NCI-H187 (cell line): ENCODE results near the gene ZNF521.

Source experiments
- DNase-seq, 2 experiments: peaks; one replicate each; lab custom pipeline; 2025; lab: John Stamatoyannopoulos, UW

Gene ZNF521

DNA sequence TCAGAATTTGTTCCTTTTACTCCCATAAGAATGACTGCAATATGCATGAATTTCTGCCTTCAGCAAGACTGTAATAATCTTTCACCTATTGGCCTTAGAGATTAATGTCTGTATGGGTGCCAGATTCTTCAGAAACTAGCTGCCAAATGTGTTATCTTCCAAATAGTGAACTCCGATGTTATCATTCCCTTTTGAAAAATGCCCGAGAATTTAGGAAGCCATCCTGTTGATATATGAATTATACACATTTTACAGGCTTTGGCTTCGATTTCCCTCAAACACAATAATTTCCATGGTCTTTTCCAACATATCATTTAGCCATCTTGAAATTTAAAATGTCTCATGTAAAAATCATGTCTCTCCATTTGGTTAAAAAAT lies 101.5 kb downstream of the ZNF521 start:
- DNase-seq, result no peak

DNA sequence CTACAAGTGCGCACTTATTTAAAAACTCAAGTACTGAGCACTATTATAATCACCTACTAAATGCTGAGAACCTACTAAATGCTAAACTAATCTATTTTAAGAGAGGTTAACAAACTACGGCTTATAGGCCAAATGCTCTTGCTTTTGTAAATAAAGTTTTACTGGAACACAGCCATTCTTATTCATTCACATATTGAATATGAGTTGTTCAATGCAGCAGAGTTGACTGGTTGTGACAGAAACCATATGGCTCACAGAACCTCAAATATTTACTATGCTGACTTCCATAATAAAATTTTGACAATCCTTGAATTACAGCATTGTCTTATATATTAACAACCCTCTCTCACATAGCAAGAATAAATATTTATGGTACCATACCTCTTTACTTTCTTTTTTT lies 103.2 kb downstream of the ZNF521 start:
- no peak for DNase-seq

DNA sequence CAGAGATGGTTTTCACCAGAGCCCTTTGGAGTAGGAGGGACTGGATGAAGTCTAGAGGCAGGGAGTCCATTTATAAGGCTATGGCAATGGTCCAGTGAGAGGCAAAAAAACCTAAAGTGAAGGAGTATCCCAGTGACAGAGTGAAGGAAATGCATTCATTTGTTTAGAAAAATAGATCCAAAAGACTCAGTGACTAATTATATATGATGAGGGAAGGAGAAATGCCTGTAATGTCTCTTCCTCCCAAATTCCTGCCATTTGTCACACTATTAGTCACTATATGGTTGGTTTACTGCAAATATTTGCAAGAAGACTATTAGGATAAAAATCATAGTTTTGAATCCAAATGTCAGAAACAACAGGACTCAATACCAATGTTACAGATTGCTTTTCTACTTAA lies 104.2 kb downstream of the ZNF521 start:
- no peak for DNase-seq

DNA sequence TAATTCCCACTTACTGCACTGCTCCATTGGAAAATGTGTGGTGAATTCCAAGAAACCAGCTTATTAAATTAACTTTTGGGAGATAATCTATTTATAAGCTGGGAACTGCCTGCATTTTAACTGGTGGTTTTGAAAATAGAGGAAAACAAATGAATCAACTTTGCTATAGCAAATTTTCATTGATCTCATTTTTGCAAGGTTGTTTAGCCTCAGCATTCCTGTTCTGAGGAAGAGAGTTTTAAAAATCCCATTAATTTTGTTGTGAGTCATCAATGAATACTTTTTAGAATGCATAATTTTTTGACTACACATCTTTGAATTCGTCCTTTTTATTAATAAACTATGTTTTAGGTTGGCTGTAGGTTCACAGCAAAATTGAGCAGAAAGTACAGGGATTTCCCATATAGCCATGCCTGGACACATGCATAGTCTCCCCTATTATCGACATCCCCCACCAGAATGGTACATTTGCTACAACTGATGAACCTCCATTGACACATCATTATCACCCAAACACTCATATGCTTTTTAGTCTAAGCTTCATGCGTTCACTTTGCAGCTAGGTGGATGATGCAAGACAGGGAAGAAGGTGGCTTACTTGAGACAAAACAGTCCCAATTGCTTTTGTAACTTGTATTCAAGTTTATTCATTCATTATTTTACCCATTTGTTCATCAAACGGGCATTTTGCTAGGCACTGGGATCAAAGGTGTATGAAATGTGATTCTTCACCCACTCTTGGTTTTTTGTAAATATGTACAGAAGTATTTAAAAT lies 106.9 kb downstream of the ZNF521 start:
- no peak for DNase-seq

DNA sequence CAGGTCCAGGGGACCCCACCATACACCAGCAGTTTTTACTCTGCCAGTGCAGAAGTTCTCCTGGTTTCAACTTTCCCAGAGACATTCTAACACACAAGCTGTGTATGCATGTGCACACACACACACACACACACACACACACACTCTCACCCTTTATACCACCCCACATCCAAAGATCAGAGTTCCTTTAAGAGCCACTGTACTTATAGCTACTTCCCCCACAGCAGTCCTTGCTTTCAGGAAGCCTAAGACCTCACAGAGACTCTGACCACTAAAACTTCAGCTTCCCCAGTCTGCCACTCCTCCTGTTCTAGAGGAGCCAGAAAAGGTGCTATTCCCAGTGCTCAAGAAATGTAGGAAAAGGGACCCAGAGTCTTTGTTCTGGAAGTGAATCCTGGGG lies 107.8 kb downstream of the ZNF521 start:
- no peak for DNase-seq

DNA sequence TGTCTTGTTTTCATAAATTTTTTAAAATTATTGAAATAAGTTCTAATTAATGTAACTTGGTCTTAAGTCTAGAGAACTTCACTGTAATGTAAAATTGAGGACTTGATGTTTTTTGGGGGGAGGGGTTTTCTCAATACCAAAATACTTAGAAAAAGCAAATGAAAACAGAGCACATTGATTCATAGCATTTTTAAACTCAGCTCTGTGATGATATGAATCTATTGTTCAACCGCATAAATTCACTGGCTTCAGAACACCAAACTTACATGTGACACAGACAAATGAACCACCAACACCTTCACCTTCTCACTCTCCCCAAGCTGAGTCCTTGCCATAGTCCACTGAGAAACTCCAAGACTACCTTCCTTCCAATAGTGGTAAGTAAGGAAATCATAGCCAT lies 108.2 kb downstream of the ZNF521 start:
- no peak for DNase-seq

DNA sequence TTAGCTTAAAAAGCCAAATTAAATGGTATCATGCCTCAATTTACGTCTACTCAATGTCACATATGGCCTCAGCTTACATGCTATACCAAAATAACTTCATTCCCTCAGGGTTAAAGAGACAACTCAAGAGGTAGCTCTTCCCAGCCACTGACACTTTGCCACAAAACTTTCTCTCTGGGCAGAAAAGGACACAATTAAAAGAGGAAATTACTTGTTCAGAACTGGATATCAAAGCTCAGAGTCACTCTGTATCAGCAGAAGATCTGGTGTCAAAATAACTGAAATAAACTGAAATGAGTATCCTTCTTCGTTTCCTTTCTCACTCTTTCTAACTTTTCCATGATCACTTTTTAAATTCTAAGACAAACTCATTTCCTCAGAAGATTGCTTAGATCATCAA lies 108.7 kb downstream of the ZNF521 start:
- DNase-seq, result no peak

DNA sequence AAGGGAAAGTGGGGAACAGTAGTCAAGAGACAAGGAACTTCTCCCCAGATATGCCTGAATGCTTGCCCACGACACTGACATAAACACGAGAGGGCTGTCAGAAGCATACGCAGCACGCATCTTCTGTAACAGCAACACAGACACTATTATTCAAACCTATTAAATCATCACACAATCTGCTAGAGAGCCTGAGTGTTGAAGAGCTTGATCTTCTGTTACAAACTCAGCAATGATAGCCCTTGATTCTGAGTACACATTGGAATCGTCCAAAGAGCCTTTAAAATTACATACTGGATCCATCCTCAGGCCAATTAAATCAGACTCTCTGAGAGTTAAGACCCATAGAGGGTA lies 111.6 kb downstream of the ZNF521 start:
- no peak for DNase-seq

DNA sequence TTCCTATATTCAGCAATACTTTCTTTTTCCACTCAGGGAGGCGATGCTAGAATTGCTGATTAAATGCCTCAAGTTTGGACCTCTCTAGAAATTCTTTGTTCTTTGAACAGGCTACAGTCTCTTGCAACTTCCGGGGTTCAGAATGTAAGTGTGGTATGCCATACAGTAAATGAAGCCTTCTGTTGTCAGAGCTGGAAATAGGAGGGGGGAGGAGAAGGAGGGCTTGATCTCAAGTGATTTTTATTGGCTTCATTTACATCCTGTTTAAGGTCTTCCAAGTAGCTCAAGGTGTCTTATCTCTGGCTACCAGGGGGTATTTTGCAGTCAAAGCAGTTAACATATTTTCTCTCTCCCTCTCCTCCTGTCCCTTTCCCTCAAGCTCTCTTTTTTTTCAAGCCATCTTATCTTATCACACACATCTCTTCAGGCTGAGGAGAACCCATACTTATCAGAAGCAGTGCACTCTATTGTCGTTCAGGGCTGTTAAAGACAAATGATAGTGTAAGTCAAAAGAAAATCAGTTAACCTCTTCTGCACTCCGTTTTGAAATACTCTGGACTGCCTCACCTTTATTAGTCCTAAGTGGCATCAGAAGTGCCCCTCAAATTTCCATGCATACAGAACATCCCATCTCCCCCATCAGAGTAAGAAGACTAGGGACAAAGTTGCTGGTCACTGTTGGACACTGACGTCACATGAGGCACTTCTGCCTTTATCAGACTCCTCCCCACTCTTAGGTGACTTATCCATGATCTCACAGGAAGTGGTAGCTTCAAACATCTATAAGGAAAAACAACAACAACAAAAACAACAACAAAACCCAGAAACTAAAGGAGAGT lies 112.2 kb downstream of the ZNF521 start:
- DNase-seq, result no peak

DNA sequence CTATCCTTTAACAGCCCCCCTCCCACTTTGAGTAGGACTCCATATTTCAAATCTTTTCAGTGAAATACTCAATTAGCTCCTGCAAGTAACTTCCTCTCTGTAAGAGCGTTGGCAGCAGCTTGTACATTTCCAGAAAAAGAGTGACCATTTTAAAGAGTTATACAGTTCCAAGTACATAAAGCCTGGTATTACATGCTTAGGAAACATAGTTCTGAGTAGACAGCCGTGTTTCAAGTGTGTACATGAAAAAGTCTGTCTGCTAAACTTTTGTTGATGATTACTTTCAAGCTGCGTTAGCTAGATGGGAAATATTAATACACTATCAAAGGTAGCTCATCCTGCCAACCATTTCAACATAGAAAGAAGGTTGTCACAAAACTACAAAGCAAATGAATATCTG lies 112.8 kb downstream of the ZNF521 start:
- no peak for DNase-seq

DNA sequence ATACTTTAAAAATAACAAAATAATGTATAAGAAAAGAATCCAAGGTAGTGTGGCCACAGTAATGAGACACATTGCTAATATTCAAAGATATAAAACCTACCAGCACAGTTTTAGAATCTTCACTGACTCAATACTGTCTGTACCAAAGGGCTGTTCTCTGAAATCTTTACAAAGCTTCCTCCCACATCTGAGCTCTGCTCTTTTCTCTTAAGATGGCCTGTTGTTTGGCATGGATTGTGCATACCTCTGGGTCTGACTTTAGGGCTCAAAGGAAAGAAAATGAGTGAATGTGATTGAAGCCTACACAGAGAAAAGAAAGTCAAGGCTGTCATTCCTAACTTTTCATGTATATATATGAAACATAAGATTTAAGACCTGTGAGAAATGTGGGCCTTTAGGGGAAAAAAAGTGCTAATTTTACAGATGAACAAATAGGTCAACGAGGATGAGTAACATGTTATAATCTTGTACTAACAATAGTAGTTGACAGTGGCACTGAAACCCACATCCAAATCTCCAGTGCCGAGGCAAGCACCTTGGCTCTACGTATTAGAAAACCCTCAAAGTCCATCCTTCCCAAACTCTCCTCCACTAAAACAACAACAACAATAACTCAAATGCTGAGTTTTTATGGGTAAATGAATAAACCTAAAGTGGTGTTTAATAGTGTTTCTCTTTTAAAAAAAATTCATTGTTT lies 114.2 kb downstream of the ZNF521 start:
- no peak for DNase-seq

DNA sequence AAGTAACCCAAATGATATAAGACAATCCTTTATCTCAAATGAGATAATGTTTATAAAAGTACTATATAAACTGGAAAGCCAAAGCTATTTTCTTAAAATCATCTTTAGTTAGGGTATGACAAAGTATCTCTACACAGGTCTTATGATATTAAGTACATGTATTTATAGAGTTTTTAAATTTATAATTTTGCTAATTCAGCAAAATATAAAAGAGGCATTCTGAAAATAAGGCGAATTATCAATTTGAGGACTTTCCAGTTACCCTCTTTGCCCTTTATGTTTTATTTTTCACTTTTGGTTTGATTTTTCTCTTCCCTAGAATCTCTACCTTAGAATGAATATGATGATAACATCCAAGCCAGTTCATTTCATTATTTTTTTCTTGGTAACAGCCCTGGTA lies 115.2 kb downstream of the ZNF521 start:
- DNase-seq, result no peak

DNA sequence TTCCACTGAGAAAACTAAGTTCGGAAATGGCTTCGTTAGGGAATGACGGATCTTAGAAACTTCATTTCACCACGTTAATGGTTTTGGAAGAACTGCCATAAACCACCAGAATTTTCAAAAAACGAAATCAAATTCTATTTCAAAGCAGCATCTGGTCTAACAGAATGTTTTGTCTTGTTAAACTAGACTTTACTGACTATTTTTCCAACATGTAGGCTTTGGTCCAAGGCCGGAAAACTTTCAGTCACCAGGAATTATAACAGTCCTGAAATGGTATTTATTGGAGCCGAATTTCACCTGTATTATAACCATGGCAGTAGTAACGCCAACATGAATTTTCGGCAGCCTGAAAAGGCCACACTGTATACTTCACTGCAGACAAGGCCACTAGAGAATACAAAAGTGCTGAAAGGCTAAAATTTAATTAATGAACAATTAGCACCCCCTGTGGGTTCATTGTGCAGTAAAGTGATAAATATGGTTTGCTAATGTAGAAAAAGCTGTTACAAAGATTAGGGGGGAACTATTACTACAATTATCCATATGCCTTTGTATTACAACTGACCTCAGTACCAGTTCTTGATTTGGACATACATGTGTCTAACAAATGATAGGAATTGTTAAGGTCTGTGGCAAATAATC lies 116.4 kb downstream of the ZNF521 start:
- DNase-seq, result no peak

DNA sequence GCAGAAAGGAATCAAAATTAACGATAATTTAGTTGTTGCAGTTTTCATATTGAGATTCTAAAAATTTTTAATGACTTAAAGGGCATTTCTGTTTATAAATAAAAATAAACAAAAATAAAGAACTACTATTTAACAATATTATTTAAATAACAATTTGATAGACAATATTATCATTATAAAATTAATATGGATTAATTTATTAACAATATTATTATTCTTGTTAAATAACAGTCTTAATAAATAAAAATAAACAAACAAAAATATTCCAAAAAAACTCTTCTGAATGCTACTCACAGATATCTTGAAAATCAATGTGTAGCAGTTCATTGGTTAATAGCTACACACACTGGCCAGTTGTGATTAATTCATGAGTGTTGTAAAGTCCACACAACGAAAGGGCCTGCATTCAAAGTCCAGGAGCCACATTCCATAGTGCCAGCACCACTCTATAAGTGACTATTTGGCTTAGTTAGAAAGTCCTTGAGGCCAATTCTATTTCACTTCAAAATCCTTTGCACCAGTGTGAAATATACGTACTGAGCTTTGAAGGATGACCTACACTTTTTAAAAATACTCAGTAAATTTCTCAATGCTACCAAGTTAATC lies 117.1 kb downstream of the ZNF521 start:
- DNase-seq, result no peak

DNA sequence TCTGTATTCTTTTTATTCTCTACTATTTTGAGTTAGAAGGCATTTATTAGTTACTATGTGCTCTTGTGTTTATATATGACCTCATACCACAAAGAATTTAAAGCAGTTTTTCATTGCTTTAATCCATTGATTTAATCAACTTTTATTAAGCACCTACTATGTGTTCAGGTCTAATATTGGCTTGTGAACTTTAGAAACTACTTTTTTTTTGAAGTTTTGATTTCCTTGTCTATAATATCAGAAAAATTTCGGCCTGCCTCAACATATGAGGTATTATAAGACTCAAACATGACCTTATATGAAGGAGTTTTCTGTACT lies 117.7 kb downstream of the ZNF521 start:
- no peak for DNase-seq

DNA sequence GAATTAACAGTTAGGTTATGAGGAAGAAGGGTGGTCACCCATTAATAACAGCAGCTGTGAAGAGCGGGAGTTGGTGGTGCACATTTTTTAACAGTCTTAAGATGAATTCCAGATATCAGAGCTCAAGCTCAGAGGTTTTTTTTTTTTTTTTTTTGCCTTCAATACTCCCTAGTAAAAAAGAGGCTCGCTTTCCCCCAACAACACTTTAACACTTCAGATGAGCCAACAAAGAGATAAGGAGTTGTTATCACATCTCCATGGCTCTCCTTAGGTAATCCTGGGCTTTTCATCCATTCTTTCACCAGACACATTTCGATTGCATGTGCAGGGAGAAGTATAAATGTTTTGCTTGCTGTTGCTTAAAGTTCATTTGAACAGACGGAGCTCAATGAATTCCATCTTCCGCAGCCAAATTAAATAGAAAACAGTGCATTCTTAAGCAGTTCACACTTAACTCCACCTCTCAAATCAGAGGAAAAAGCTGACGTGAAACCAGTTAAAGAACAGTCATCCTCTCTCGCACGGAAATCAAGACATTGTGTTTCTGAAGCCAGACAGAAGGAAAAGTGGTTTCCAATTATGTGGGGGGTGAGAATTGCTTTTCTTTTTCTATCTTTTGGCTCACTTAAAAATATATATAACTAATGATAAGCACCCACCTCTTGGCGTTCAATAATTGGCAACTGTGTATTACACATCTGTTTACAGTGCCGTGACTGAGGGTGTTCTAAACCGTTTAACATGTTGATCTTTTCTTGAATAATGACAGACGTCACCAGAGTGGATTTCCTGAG lies 118.2 kb downstream of the ZNF521 start:
- no peak for DNase-seq

DNA sequence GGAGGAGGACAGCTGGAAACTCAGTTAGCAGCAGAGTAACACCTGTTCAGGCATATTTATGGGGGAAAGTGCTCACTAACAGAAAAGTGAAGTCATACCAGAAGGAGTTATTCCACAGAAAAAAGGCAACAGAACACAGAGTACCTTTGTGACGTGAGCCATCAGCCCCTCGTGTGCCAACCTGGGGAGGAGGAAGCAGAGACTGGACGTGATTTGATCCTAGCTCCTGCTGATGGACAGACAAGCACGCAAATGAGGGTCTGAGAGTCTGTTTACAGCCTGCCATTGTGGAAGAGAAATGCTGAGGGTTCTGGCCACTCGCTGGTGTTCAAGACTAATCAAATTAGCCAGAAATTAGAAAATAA lies 120.7 kb downstream of the ZNF521 start:
- no peak for DNase-seq

DNA sequence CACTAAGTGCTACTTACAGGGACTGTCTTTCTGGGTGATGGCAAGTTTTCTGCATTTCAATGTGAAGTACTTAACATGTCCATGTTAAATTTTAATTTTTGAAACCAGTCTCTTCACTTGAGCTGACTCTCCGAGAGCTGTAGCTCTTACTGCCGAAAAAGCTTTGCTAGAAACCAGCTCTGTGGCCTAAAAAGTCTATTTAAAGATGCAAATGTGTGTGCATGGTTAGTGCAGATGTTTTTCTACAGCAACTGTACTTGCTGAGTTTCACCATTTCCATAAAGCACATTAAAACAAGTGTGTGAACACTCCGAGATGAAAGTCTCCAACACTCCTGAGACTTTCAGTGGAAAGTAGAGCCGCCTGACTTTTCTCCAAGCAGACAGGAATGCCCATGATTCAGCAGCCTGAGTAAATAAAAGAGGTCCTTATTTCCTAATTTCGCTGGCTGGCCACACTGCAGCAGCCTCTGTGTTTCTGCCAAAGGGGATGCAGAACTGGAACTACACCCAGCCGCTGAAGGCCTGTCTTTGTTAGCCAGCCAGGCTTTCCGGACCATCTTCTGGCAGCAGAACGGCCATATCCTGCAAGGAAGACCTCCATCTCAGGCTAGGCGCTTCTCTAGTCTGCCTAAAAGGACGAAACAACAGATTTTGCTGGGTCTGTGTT lies 121.2 kb downstream of the ZNF521 start:
- no peak for DNase-seq

DNA sequence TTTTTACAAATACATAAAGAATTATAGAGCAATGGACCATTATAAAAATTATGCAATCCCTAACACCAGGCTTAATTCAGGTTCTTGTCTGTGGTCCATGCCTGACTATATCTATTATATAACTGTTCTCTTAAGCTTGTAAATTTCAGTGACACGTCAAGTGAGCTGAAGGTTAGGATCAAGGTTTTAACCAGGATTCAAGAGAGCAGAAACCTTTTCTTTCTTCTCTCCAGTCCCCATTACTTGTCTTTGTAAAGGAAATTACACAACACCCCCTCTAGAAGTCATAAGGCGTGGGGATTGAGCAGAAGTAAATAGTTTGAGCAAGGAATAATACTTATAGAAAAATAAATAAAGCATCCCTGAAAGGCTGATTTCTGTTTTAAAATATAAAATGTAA lies 122.0 kb downstream of the ZNF521 start:
- DNase-seq, result no peak

DNA sequence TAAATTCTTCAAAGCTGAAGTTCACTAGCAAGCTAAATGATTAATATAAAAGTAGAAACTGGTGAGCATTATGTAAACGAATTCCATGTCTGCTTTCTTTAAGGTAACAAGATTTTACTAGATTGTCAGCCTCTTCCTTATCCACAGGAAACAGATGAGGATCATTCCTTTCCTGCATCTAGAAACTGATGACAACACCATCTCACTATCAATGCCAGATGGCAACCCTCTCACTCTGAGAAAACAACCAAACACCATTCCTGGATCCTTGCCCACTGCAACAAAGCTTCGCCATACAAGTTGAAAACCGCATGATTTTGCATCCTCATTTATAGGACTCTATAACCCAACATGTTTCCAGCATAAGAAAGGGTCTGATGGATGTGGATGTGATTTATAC lies 122.9 kb downstream of the ZNF521 start:
- no peak for DNase-seq

DNA sequence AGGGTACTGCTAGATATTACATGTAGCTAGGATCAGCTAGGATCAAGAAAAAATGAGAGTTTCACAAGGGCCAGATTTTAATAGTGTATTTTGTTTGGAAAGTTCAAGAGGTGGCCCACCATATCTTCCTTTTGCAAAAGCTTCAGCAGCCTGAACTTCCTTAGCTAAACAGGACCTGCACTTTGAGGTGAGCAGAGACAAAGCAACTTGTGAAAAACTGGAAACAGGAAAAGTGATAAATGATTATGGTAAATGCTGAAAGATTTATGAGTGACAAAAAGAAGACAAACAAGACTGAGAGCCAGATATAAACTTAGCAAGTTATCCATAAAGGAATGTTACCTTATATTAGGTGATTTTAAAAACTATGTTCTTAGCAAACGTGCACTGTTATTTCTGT lies 123.6 kb downstream of the ZNF521 start:
- DNase-seq, result no peak
